Measurements from ENCODE around the gene NEMP2.

The NEMP2 gene

DNA sequence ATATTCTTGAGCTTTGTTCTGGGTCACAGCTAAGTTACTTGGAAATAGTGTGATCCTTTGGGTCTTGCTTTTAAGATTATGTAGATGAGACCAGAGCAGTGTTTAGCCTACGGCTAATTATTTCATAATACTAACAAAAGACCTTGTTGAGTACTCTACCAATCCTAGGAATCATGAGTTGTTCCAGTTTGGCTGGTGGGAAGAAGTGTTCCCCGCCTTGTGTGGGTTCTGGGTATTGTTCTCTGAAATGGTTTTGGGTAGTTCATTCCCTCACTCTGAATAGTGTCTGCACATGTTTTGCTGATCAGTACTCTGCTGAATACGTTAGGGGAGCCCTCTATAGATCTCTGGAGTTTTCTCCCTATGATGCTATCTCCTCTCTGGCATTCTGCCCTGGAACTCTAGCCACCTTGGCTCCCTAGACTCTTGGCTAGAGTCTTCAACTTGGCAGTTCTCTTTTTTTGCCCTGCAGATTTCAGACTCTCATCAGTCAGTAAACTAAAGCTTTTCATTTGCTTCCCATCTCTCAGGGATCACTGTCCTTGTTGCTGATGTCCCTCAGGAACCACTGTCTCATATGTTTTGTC is 48.4 kb downstream of the NEMP2 start:
- Histone ChIP-seq H3K9me3 (ENCODE audit: control insufficient read depth, insufficient read depth, low read length) (no peaks in the 10 kb centered on the region), H3K36me3 (ENCODE audit: control insufficient read depth, low read length) (peaks cover 14% of the 10 kb centered on the region), H3K4me1 (ENCODE audit: control insufficient read depth, low read length) (no peaks in the 10 kb centered on the region), H3K9me2 (replicated peaks; ENCODE audit: control insufficient read depth, low read length) (no peaks in the 10 kb centered on the region), H3F3A (ENCODE audit: control insufficient read depth, insufficient read depth) (no peaks in the 10 kb centered on the region), H3K4me2 (ENCODE audit: low read length) (no peak overlapping the region), H4K20me1 (ENCODE audit: control insufficient read depth, insufficient read depth, low read depth, low read length) (no peaks in the 10 kb centered on the region), H3K27me3 (ENCODE audit: control insufficient read depth, low read length) (no peaks in the 10 kb centered on the region), H3K4me3 (ENCODE audit: low read length) (no peak overlapping the region), H3K27ac (ENCODE audit: low read depth, low read length) (no peak overlapping the region), H3K79me2 (ENCODE audit: control insufficient read depth, low read length) (no peaks in the 10 kb centered on the region)
- no peak for TF ChIP-seq EZH2phosphoT487 (IDR thresholded peaks at IDR 0.05; ENCODE audit: borderline replicate concordance, low read length)
- TF ChIP-seq, protein P1, sequence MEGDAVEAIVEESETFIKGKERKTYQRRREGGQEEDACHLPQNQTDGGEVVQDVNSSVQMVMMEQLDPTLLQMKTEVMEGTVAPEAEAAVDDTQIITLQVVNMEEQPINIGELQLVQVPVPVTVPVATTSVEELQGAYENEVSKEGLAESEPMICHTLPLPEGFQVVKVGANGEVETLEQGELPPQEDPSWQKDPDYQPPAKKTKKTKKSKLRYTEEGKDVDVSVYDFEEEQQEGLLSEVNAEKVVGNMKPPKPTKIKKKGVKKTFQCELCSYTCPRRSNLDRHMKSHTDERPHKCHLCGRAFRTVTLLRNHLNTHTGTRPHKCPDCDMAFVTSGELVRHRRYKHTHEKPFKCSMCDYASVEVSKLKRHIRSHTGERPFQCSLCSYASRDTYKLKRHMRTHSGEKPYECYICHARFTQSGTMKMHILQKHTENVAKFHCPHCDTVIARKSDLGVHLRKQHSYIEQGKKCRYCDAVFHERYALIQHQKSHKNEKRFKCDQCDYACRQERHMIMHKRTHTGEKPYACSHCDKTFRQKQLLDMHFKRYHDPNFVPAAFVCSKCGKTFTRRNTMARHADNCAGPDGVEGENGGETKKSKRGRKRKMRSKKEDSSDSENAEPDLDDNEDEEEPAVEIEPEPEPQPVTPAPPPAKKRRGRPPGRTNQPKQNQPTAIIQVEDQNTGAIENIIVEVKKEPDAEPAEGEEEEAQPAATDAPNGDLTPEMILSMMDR (IDR thresholded peaks at IDR 0.05; ENCODE audit: low read depth, low read length, poor library complexity, severe bottlenecking) = no peak

DNA sequence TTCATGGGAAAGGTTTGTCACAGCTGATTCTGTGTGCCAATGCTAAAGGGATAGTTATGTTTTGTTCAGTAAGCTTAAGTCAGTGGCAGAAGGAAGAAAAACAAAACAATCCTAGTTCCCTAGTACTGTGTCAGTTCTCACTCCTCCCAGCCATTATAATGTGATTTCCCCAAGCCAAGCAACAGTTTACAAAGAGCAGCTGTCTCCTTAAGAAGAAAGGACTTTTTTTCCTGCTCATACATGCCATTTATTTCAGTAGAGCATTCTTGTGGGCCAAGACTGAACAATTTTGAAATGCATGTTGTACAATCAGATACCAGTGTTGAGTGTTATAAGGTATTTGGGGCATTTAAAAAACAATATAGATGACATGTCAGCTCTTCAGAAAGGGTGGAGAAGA is 52.1 kb downstream of the NEMP2 start:
- Histone ChIP-seq H3K27me3 (ENCODE audit: control insufficient read depth, low read length) (no peaks in the 10 kb centered on the region), H4K20me1 (ENCODE audit: control insufficient read depth, insufficient read depth, low read depth, low read length) (no peaks in the 10 kb centered on the region), H3K9me3 (ENCODE audit: control insufficient read depth, insufficient read depth, low read length) (no peaks in the 10 kb centered on the region), H3F3A (ENCODE audit: control insufficient read depth, insufficient read depth) (0 out of 2 replicates have a peak, but pooled peaks cover 4% of the 10 kb centered on the region), H3K4me2 (ENCODE audit: low read length) (no peak overlapping the region), H3K79me2 (ENCODE audit: control insufficient read depth, low read length) (no peaks in the 10 kb centered on the region), H3K4me1 (ENCODE audit: control insufficient read depth, low read length) (no peaks in the 10 kb centered on the region), H3K9me2 (replicated peaks; ENCODE audit: control insufficient read depth, low read length) (no peaks in the 10 kb centered on the region), H3K36me3 (ENCODE audit: control insufficient read depth, low read length) (no peaks in the 10 kb centered on the region), H3K4me3 (ENCODE audit: low read length) (no peak overlapping the region), H3K27ac (ENCODE audit: low read depth, low read length) (no peak overlapping the region)
- TF ChIP-seq, protein P1 (IDR thresholded peaks at IDR 0.05; ENCODE audit: low read depth, low read length, poor library complexity, severe bottlenecking) = no peak
- TF ChIP-seq EZH2phosphoT487 (IDR thresholded peaks at IDR 0.05; ENCODE audit: borderline replicate concordance, low read length) = no peak

DNA sequence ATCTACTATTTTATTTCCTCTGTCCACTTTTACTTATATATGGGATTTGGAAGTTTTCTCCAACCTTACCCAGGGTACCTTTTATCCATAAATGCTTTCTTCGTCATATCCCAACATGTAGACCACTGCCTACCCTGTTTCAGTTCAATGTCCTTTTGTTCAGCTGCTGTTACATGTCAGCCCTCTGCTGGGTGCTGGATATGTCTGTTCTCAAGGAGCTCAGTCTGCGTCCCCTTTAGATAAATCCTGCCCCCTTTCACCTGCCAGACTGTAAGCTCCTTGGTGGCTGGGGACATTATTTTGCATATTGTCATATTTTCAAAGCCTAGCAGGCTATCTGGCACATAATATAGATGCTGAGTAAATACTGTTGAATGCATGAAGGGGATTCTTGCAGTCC is 53.2 kb downstream of the NEMP2 start:
- H4K20me1 ChIP-seq (ENCODE audit: control insufficient read depth, insufficient read depth, low read depth, low read length) = no peaks in the 10 kb centered on the region
- no peaks in the 10 kb centered on the region for H3K79me2 ChIP-seq (ENCODE audit: control insufficient read depth, low read length)
- H3K36me3 ChIP-seq (ENCODE audit: control insufficient read depth, low read length) = no peaks in the 10 kb centered on the region
- TF ChIP-seq, protein P1 (IDR thresholded peaks at IDR 0.05; ENCODE audit: low read depth, low read length, poor library complexity, severe bottlenecking) = no peak
- TF ChIP-seq EZH2phosphoT487 (IDR thresholded peaks at IDR 0.05; ENCODE audit: borderline replicate concordance, low read length) = no peak
- H3K27ac ChIP-seq (ENCODE audit: low read depth, low read length) = no peak overlapping the region
- H3K4me1 ChIP-seq (ENCODE audit: control insufficient read depth, low read length) = no peaks in the 10 kb centered on the region
- H3K9me3 ChIP-seq (ENCODE audit: control insufficient read depth, insufficient read depth, low read length) = no peaks in the 10 kb centered on the region
- no peak overlapping the region for H3K4me2 ChIP-seq (ENCODE audit: low read length)
- H3F3A ChIP-seq (ENCODE audit: control insufficient read depth, insufficient read depth) = 0 out of 2 replicates have a peak, but pooled peaks cover 7% of the 10 kb centered on the region
- no peak overlapping the region for H3K4me3 ChIP-seq (ENCODE audit: low read length)
- no peaks in the 10 kb centered on the region for H3K9me2 ChIP-seq (replicated peaks; ENCODE audit: control insufficient read depth, low read length)
- no peaks in the 10 kb centered on the region for H3K27me3 ChIP-seq (ENCODE audit: control insufficient read depth, low read length)

Measured in DOHH2 (cell line).